Fibroblast of skin of abdomen (primary cell): ENCODE results near the gene INPP4B.
"Not testable (repeated sequence)": the region's sequence is repeated elsewhere in the genome, so short reads cannot be mapped to it uniquely, and the experiment has no call there.

Source experiments
- DNase-seq: peaks from one replicate; pipeline ENCODE4 v3.0.0-alpha.2; 2013

Gene INPP4B

GRCh38 chr4:142671516-142671915, 174.6 kb downstream of the INPP4B start:
- no peak for DNase-seq

GRCh38 chr4:142663828-142664227, 182.3 kb downstream of the INPP4B start:
- no peak for DNase-seq

- DNase-seq = no peak
Measured at GRCh38 chr4:142660728-142661127, 185.4 kb downstream of the INPP4B start.

GRCh38 chr4:142656178-142656577, 189.9 kb downstream of the INPP4B start:
- DNase-seq = peak; percentile 4

- no peak for DNase-seq
Measured at GRCh38 chr4:142648378-142648777, 197.7 kb downstream of the INPP4B start.

GRCh38 chr4:142645475-142646108, 200.5 kb downstream of the INPP4B start:
- no peak for DNase-seq

- not testable (repeated sequence) for DNase-seq
Measured at GRCh38 chr4:142644628-142645027, 201.5 kb downstream of the INPP4B start.

- DNase-seq = no peak
Measured at GRCh38 chr4:142637614-142638013, 208.5 kb downstream of the INPP4B start.

GRCh38 chr4:142631836-142632235, 214.3 kb downstream of the INPP4B start:
- no peak for DNase-seq

GRCh38 chr4:142615324-142615665, 230.8 kb downstream of the INPP4B start:
- peak; percentile 23 for DNase-seq

- peak; percentile 47 for DNase-seq
Measured at GRCh38 chr4:142614621-142615323, 231.3 kb downstream of the INPP4B start.

- DNase-seq = no peak
Measured at GRCh38 chr4:142607976-142608375, 238.1 kb downstream of the INPP4B start.

GRCh38 chr4:142600952-142601351, 245.1 kb downstream of the INPP4B start:
- DNase-seq = no peak

- DNase-seq = no peak
Measured at GRCh38 chr4:142598132-142598531, 248.0 kb downstream of the INPP4B start.

- no peak for DNase-seq
Measured at GRCh38 chr4:142596595-142596994, 249.5 kb downstream of the INPP4B start.

GRCh38 chr4:142596121-142596520, 250.0 kb downstream of the INPP4B start:
- no peak for DNase-seq

GRCh38 chr4:142595222-142595871, 250.8 kb downstream of the INPP4B start:
- no peak for DNase-seq

- DNase-seq = peak; percentile 33
Measured at GRCh38 chr4:142585411-142585810, 260.7 kb downstream of the INPP4B start.

GRCh38 chr4:142583708-142584107, 262.4 kb downstream of the INPP4B start:
- DNase-seq = no peak

GRCh38 chr4:142582340-142582739, 263.8 kb downstream of the INPP4B start:
- DNase-seq = no peak

GRCh38 chr4:142581881-142582280, 264.2 kb downstream of the INPP4B start:
- no peak for DNase-seq

GRCh38 chr4:142579443-142579842, 266.7 kb downstream of the INPP4B start:
- DNase-seq = no peak

GRCh38 chr4:142574306-142574705, 271.8 kb downstream of the INPP4B start:
- no peak for DNase-seq

- no peak for DNase-seq
Measured at GRCh38 chr4:142572071-142572470, 274.0 kb downstream of the INPP4B start.
